Vein endothelial cell (primary cell): ENCODE measurements around the gene PTX3. TPM values are rescaled to one million over a fixed set of nuclear protein-coding genes. Genes with fewer than 3 reads are reported as not detected.

Experiments
- total RNA-seq: library from RNA; depleted of rRNA; stranded (reverse); fragments of >200 nt; gene quantifications from 2 replicates; pipeline ENCODE4 v1.2.3, GENCODE V29; 2012

PTX3 gene
- 395 and 451 TPM in 2 replicates for total RNA-seq

DNA sequence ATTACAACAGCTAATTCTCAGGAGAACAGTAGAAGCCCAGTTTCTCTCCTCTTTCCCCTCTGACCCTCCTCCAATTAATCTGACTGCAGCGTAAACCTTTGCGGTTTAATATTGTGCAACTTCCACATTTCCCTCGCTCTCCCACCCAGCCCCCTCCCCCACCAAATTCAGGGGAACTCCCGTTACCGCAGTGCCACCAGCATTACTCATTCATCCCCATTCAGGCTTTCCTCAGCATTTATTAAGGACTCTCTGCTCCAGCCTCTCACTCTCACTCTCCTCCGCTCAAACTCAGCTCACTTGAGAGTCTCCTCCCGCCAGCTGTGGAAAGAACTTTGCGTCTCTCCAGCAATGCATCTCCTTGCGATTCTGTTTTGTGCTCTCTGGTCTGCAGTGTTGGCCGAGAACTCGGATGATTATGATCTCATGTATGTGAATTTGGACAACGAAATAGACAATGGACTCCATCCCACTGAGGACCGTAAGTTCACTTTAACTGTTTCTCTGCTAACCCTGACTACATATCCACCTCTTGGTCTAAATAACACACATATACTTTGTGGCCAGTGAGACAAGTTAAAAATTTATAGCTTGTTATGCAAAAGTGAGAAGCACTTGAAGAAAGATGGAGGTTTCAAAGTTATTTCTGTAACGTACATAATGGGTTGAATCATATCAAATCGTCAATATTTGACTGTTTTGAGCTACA lies at the start of gene PTX3:
Gene PTX3 (plus strand): TSS at position 268 of the 709 bp plus-strand sequence. CDS start 84 bp downstream, at position 352.

Other genes starting within 250 kb of the PTX3 start
- 178 and 210 TPM in 2 replicates for gene VEPH1, start 66.6 kb downstream of the PTX3 start, total RNA-seq